C4-2B (cell line): ENCODE data around the gene MKKS.
"Not testable (repeated sequence)": the region's sequence is repeated elsewhere in the genome, so short reads cannot be mapped to it uniquely, and the experiment has no call there.

Source experiments
- H3K27ac ChIP-seq: fragments of 450-650 bp; 2 replicates; pipeline ENCODE4 v1.5.1; 2017
- CTCF ChIP-seq: fragments of 450-650 bp; conservative IDR thresholded peaks from 2 replicates; pipeline ENCODE4 v1.5.1; 2017; ENCODE audit warnings: mild to moderate bottlenecking
- ZFX ChIP-seq: fragments of 450-650 bp; IDR thresholded peaks from 2 replicates; pipeline ENCODE4 v1.6.1; 2017

Gene MKKS

GRCh38 chr20:10411673-10412072, 22.3 kb downstream of the MKKS start:
- TF ChIP-seq CTCF (no peak), ZFX (no peak)
- H3K27ac ChIP-seq: no peak overlapping the region

GRCh38 chr20:10408108-10408813, 25.8 kb downstream of the MKKS start:
- H3K27ac ChIP-seq: no peak overlapping the region
- no peak for TF ChIP-seq ZFX
- TF ChIP-seq CTCF: no peak

- H3K27ac ChIP-seq: no peak overlapping the region
- TF ChIP-seq CTCF (no peak), ZFX (no peak)
Observed at GRCh38 chr20:10404959-10405530, 29.0 kb downstream of the MKKS start.

- TF ChIP-seq CTCF (no peak), ZFX (no peak)
- no peak overlapping the region for H3K27ac ChIP-seq
Observed at GRCh38 chr20:10404023-10404628, 29.9 kb downstream of the MKKS start.

- H3K27ac ChIP-seq: no peak overlapping the region
- TF ChIP-seq CTCF (no peak), ZFX (no peak)
Observed at GRCh38 chr20:10402938-10403608, 30.9 kb downstream of the MKKS start.

- no peak overlapping the region for H3K27ac ChIP-seq
- no peak for TF ChIP-seq ZFX
- no peak for TF ChIP-seq CTCF
Observed at GRCh38 chr20:10398834-10399369, 35.1 kb downstream of the MKKS start.

- not testable (repeated sequence) for H3K27ac ChIP-seq
Observed at GRCh38 chr20:10394752-10395151, 39.3 kb downstream of the MKKS start.
